Testis (tissue), 3 donors: ENCODE measurements around the gene MTUS2. TPM values are rescaled to one million over a fixed set of nuclear protein-coding genes. Genes with fewer than 3 reads are reported as not detected.
A peak's percentile ranks its signal among the peaks of the same experiment; 100 is the strongest.

Experiments used
- DNase-seq: peaks from one replicate; pipeline ENCODE4 v3.0.0-alpha.2; 2019
- H3K27ac ChIP-seq, 2 donors: fragments of 200-600 bp; sonication (generic); one replicate each; pipeline ENCODE4 v1.5.1; 2019
- H3K27me3 ChIP-seq: fragments of 200-600 bp; sonication (generic); one replicate; pipeline ENCODE4 v1.5.1; 2019
- H3K36me3 ChIP-seq: fragments of 200-600 bp; sonication (generic); one replicate; pipeline ENCODE4 v1.5.1; 2017; ENCODE audit warnings: low read depth; ENCODE audit errors: missing control alignments
- H3K4me1 ChIP-seq: fragments of 200-600 bp; sonication (generic); one replicate; pipeline ENCODE4 v1.5.1; 2019
- H3K4me3 ChIP-seq, 2 donors: fragments of 200-600 bp; sonication (generic); one replicate each; pipeline ENCODE4 v1.5.1; 2017 to 2019
- H3K9me3 ChIP-seq: fragments of 200-600 bp; sonication (generic); one replicate; pipeline ENCODE4 v1.5.1; 2017
- CTCF ChIP-seq, 3 experiments: fragments of 450-650 bp in 2 of 3; fragments of 200-600 bp in 1 of 3; sonication (generic) in 1 of 3; IDR thresholded peaks; one replicate each; pipeline ENCODE4 v1.5.1; 2016 to 2019; ENCODE audit warnings: antibody characterized with exemption in 3 of 3, mild to moderate bottlenecking in 2 of 3, moderate library complexity in 1 of 3
- POLR2A ChIP-seq: fragments of 450-650 bp; IDR thresholded peaks from one replicate; pipeline ENCODE4 v1.6.1; 2017; ENCODE audit warnings: antibody characterized with exemption, mild to moderate bottlenecking, moderate library complexity
- WGBS, 2 donors: methylation state at CpG; one replicate each; pipeline ENCODE4 v1.1.5; 2018; 5-methylcytosine and 5-hydroxymethylcytosine counted together
- intact Hi-C: fragments of 100-400 bp; cut with DNase I; formaldehyde crosslinking; loops from one replicate; pipeline ENCODE4 v1.15.1; 2023; ENCODE audit warnings: low total_unique reads
- polyA plus RNA-seq: library from polyadenylated mRNA; stranded (reverse); fragments of 350-450 nt; fragmentation: Illumina TruSeq; extraction: RNeasy Lipid Tissue Mini Kit (QIAGEN cat#74804); gene quantifications from one replicate; pipeline ENCODE4 v1.2.3, GENCODE V29; 2014; ENCODE audit warnings: low read depth, low replicate concordance; ENCODE audit not compliant: insufficient read depth
- total RNA-seq, 2 donors: library from RNA; depleted of rRNA; stranded (reverse); fragments of >200 nt; gene quantifications; one replicate each; pipeline ENCODE4 v1.2.3, GENCODE V29; 2016

MTUS2 gene
- total and polyA plus RNA-seq, 3 donors from 2014 or later, result 2.1 to 9.2 (median 8.3) TPM

- intact Hi-C loops, result no loop called here
- 75 to 81% methylated on average over 6 of the region's 6 CpGs for WGBS, 2 donors
Measured at GRCh38 chr13:29472332-29472961, 652.3 kb downstream of the MTUS2 start.

GRCh38 chr13:29473166-29473565, 653.0 kb downstream of the MTUS2 start:
- Histone ChIP-seq H3K4me1 (no peaks in the 10 kb centered on the region), H3K27ac (no peak overlapping the region), H3K36me3 (no peaks in the 10 kb centered on the region), H3K9me3 (no peaks in the 10 kb centered on the region), H3K4me3 (no peak overlapping the region), H3K27me3 (no peaks in the 10 kb centered on the region)
- DNase-seq, result no peak
- intact Hi-C loops, result no loop called here
- 84 to 85% methylated on average over 4 of the region's 4 CpGs for WGBS, 2 donors
- TF ChIP-seq CTCF (IDR thresholded peaks at IDR 0.05), result no peak
- TF ChIP-seq POLR2A, result no peak

More at GRCh38 chr13:29472332-29472961, 652.3 kb downstream of the MTUS2 start:
- no peak overlapping the region for H3K4me3 ChIP-seq
- peak; percentile 62 for DNase-seq
- H3K9me3 ChIP-seq, result no peaks in the 10 kb centered on the region
- no peaks in the 10 kb centered on the region for H3K27me3 ChIP-seq
- H3K36me3 ChIP-seq, result no peaks in the 10 kb centered on the region
- TF ChIP-seq POLR2A, result no peak
- TF ChIP-seq CTCF (IDR thresholded peaks at IDR 0.05), result peak; percentile 34 to 54 (median 50)
- H3K27ac ChIP-seq, result no peak overlapping the region
- no peaks in the 10 kb centered on the region for H3K4me1 ChIP-seq

GRCh38 chr13:29474991-29475390, 654.9 kb downstream of the MTUS2 start:
- H3K27ac ChIP-seq, result no peak overlapping the region
- no peak overlapping the region for H3K4me3 ChIP-seq
- WGBS, 2 donors, result 89 to 91% methylated on average over 3 of the region's 3 CpGs
- no peak for TF ChIP-seq CTCF (IDR thresholded peaks at IDR 0.05)
- no peak for TF ChIP-seq POLR2A
- no peak for DNase-seq
- H3K4me1 ChIP-seq, result peaks cover 5% of the 10 kb centered on the region
- no peaks in the 10 kb centered on the region for H3K9me3 ChIP-seq
- no peaks in the 10 kb centered on the region for H3K27me3 ChIP-seq
- H3K36me3 ChIP-seq, result no peaks in the 10 kb centered on the region
- intact Hi-C loops, result no loop called here

- no peak overlapping the region for H3K27ac ChIP-seq
- no peaks in the 10 kb centered on the region for H3K27me3 ChIP-seq
- 89 to 93% methylated on average over 3 of the region's 3 CpGs for WGBS, 2 donors
- no peak for TF ChIP-seq POLR2A
- TF ChIP-seq CTCF (IDR thresholded peaks at IDR 0.05), result no peak
- no peak for DNase-seq
- no peak overlapping the region for H3K4me3 ChIP-seq
- H3K4me1 ChIP-seq, result peaks cover 8% of the 10 kb centered on the region
- no peaks in the 10 kb centered on the region for H3K9me3 ChIP-seq
- H3K36me3 ChIP-seq, result no peaks in the 10 kb centered on the region
- intact Hi-C loops, result no loop called here
Measured at GRCh38 chr13:29476046-29476445, 655.9 kb downstream of the MTUS2 start.
